Neural cell (in vitro differentiated cells): ENCODE measurements around the gene TOR4A. TPM values are rescaled to one million over a fixed set of nuclear protein-coding genes. Genes with fewer than 3 reads are reported as not detected.

Source experiments
- H2AFZ ChIP-seq: fragments of 200-600, 300-800 bp; sonication (generic), shearing (Covaris generic); 2 replicates; pipeline ENCODE4 v1.6.0; 2014; ENCODE audit warnings: low read depth, mild to moderate bottlenecking, antibody characterized with exemption, low read length, moderate library complexity
- H3F3A ChIP-seq: fragments of 200-600 bp; shearing (Covaris generic); 2 replicates; pipeline ENCODE4 v1.6.1; 2016; ENCODE audit warnings: mild to moderate bottlenecking, moderate library complexity, mixed read lengths, antibody characterized with exemption, low read length; ENCODE audit not compliant: insufficient read depth, poor library complexity, severe bottlenecking
- H3K27ac ChIP-seq: fragments of 200-600, 300-800 bp; sonication (generic), shearing (Covaris generic); 2 replicates; pipeline ENCODE4 v1.5.1; 2014; ENCODE audit warnings: mild to moderate bottlenecking, low read length, moderate library complexity
- H3K27me3 ChIP-seq: fragments of 300-800, 200-600 bp; sonication (generic), shearing (Covaris generic); 2 replicates; pipeline ENCODE4 v1.6.0; 2014; ENCODE audit warnings: mild to moderate bottlenecking, low read depth, low read length, moderate library complexity; ENCODE audit not compliant: insufficient read depth
- H3K36me3 ChIP-seq: fragments of 300-800, 200-600 bp; sonication (generic), shearing (Covaris generic); 2 replicates; pipeline ENCODE4 v1.5.1; 2014; ENCODE audit warnings: mild to moderate bottlenecking, antibody characterized with exemption, low read length, moderate library complexity; ENCODE audit not compliant: insufficient read depth
- H3K4me2 ChIP-seq: fragments of 300-800, 200-600 bp; sonication (generic), shearing (Covaris generic); 2 replicates; pipeline ENCODE4 v1.6.0; 2014; ENCODE audit warnings: mild to moderate bottlenecking, low read length
- H3K4me3 ChIP-seq: fragments of 300-800, 200-600 bp; sonication (generic), shearing (Covaris generic); 2 replicates; pipeline ENCODE4 v1.5.1; 2014; ENCODE audit warnings: mild to moderate bottlenecking, low read length, moderate library complexity
- H3K79me2 ChIP-seq: fragments of 200-600 bp; shearing (Covaris generic); replicated peaks from 2 replicates; pipeline ENCODE4 v1.6.0; 2014; ENCODE audit warnings: mild to moderate bottlenecking, low read length, moderate library complexity; ENCODE audit not compliant: insufficient read depth
- H3K9ac ChIP-seq: fragments of 300-800, 200-600 bp; sonication (generic), shearing (Covaris generic); 2 replicates; pipeline ENCODE4 v1.6.1; 2016; ENCODE audit warnings: mild to moderate bottlenecking, low read length, mixed read lengths
- H3K9me2 ChIP-seq: fragments of 200-600 bp; shearing (Covaris generic); 2 replicates; pipeline ENCODE4 v1.6.1; 2016; ENCODE audit warnings: mild to moderate bottlenecking, low read length, mixed read lengths; ENCODE audit not compliant: insufficient read depth
- H3K9me3 ChIP-seq: fragments of 200-600, 300-800 bp; sonication (generic), shearing (Covaris generic); 2 replicates; pipeline ENCODE4 v1.6.1; 2016; ENCODE audit warnings: mild to moderate bottlenecking, mixed run types, low read length, moderate library complexity, mixed read lengths
- H4K20me1 ChIP-seq: fragments of 200-600 bp; shearing (Covaris generic); 2 replicates; pipeline ENCODE4 v1.6.1; 2016; ENCODE audit warnings: mild to moderate bottlenecking, mixed run types; ENCODE audit not compliant: insufficient read depth
- CTCF ChIP-seq: fragments of 450-650 bp; IDR thresholded peaks from 2 replicates; pipeline ENCODE4 v1.5.1; 2014; ENCODE audit warnings: antibody characterized with exemption, mild to moderate bottlenecking, moderate library complexity; ENCODE audit not compliant: poor library complexity, severe bottlenecking
- EP300 ChIP-seq: fragments of 450-650 bp; conservative IDR thresholded peaks from 2 replicates; pipeline ENCODE4 v1.6.1; 2014; ENCODE audit warnings: antibody characterized with exemption, mild to moderate bottlenecking, moderate library complexity; ENCODE audit not compliant: poor library complexity, severe bottlenecking
- EZH2 ChIP-seq: fragments of 200-600, 300-800 bp; shearing (Covaris generic), sonication (generic); IDR thresholded peaks from 2 replicates; pipeline ENCODE4 v1.6.1; 2014; ENCODE audit warnings: antibody characterized with exemption, low read length, borderline replicate concordance, mild to moderate bottlenecking; ENCODE audit not compliant: insufficient read depth, poor library complexity, severe bottlenecking
- MXI1 ChIP-seq: fragments of 450-650 bp; conservative IDR thresholded peaks from 2 replicates; pipeline ENCODE4 v1.6.1; 2014; ENCODE audit warnings: antibody characterized with exemption, mild to moderate bottlenecking; ENCODE audit not compliant: poor library complexity, severe bottlenecking
- POLR2AphosphoS5 ChIP-seq: IDR thresholded peaks from 2 replicates; pipeline ENCODE4 v1.6.1; 2012
- RAD21 ChIP-seq: fragments of 450-650 bp; conservative IDR thresholded peaks from 2 replicates; pipeline ENCODE4 v1.6.1; 2014; ENCODE audit warnings: antibody characterized with exemption, mild to moderate bottlenecking, moderate library complexity
- REST ChIP-seq: IDR thresholded peaks from 2 replicates; pipeline ENCODE4 v1.6.1; 2012; ENCODE audit warnings: borderline replicate concordance
- SMC3 ChIP-seq: fragments of 450-650 bp; conservative IDR thresholded peaks from 2 replicates; pipeline ENCODE4 v1.6.1; 2014; ENCODE audit warnings: antibody characterized with exemption, mild to moderate bottlenecking, moderate library complexity; ENCODE audit not compliant: poor library complexity
- TAF1 ChIP-seq: IDR thresholded peaks from 2 replicates; pipeline ENCODE4 v1.6.1; 2012; ENCODE audit warnings: low read depth
- polyA plus RNA-seq: library from polyadenylated mRNA; depleted of rRNA; stranded (reverse); fragments of >200 nt; gene quantifications from 2 replicates; pipeline ENCODE4 v1.2.3, GENCODE V29; 2014

TOR4A gene
- polyA plus RNA-seq, 1 donor from 2014 or later = 0.50 TPM

- no peaks in the 10 kb centered on the region for H3K9me3 ChIP-seq
- H3K9ac ChIP-seq = no peak overlapping the region
- TF ChIP-seq CTCF = no peak
- TF ChIP-seq EZH2 = no peak
- no peak for TF ChIP-seq RAD21
- H3K4me3 ChIP-seq = no peak overlapping the region
- no peak overlapping the region for H3K27ac ChIP-seq
- H3K4me2 ChIP-seq = no peak overlapping the region
- no peak overlapping the region for H2AFZ ChIP-seq
- peaks cover 7% of the 10 kb centered on the region for H3K36me3 ChIP-seq
- no peaks in the 10 kb centered on the region for H3F3A ChIP-seq
- H3K27me3 ChIP-seq = no peaks in the 10 kb centered on the region
- H4K20me1 ChIP-seq = no peaks in the 10 kb centered on the region
- no peaks in the 10 kb centered on the region for H3K79me2 ChIP-seq
- no peaks in the 10 kb centered on the region for H3K9me2 ChIP-seq
Measured at GRCh38 chr9:137267933-137268355, 9.6 kb upstream of the TOR4A start.

- no peak overlapping the region for H3K4me3 ChIP-seq
- TF ChIP-seq EZH2 (no peak), EP300 (no peak), RAD21 (no peak), TAF1 (no peak), POLR2AphosphoS5 (no peak), SMC3 (no peak), MXI1 (no peak), REST (no peak), CTCF (no peak)
- no peak overlapping the region for H3K27ac ChIP-seq
Measured at GRCh38 chr9:137268538-137269201, 8.9 kb upstream of the TOR4A start.

More at GRCh38 chr9:137268538-137269201, 8.9 kb upstream of the TOR4A start:
- no peaks in the 10 kb centered on the region for H4K20me1 ChIP-seq
- H3K4me2 ChIP-seq = no peak overlapping the region
- no peaks in the 10 kb centered on the region for H3K27me3 ChIP-seq
- H3K9me2 ChIP-seq = no peaks in the 10 kb centered on the region
- no peaks in the 10 kb centered on the region for H3K79me2 ChIP-seq
- H3K9me3 ChIP-seq = no peaks in the 10 kb centered on the region
- no peaks in the 10 kb centered on the region for H3F3A ChIP-seq
- peaks cover 7% of the 10 kb centered on the region for H3K36me3 ChIP-seq
- no peak overlapping the region for H3K9ac ChIP-seq
- H2AFZ ChIP-seq = no peak overlapping the region
